Mesothelial cell of epicardium (in vitro differentiated cells): ENCODE data around the gene AKAIN1. TPM values are rescaled to one million over a fixed set of nuclear protein-coding genes. Genes with fewer than 3 reads are reported as not detected.

Source experiments
- DNase-seq, 2 experiments: peaks; one replicate each; pipeline ENCODE4 v3.0.0; 2021; ENCODE audit warnings: low spot score in 2 of 2; ENCODE audit not compliant: unreplicated experiment in 2 of 2
- H3K27ac Mint-ChIP-seq: 2 replicates; pipeline ENCODE4 v1.8.0; 2021; ENCODE audit warnings: mixed read lengths
- H3K27me3 Mint-ChIP-seq: 2 replicates; pipeline ENCODE4 v1.8.0; 2021; ENCODE audit warnings: low read depth, mixed read lengths
- H3K36me3 Mint-ChIP-seq: 2 replicates; pipeline ENCODE4 v1.8.0; 2021; ENCODE audit warnings: mixed read lengths
- H3K4me1 Mint-ChIP-seq: 2 replicates; pipeline ENCODE4 v1.8.0; 2021; ENCODE audit warnings: mixed read lengths
- H3K4me3 Mint-ChIP-seq: 2 replicates; pipeline ENCODE4 v1.8.0; 2021; ENCODE audit warnings: mild to moderate bottlenecking, moderate library complexity, mixed read lengths
- H3K9me3 Mint-ChIP-seq: 2 replicates; pipeline ENCODE4 v1.8.0; 2021; ENCODE audit warnings: mixed read lengths
- CTCF ChIP-seq: fragments of 200-600 bp; sonication (generic); IDR thresholded peaks from one replicate; pipeline ENCODE4 v1.5.0; 2021; ENCODE audit warnings: antibody characterized with exemption; ENCODE audit not compliant: unreplicated experiment
- total RNA-seq: library from RNA; stranded (reverse); gene quantifications from 3 replicates; pipeline ENCODE4 v1.2.1, GENCODE V29; 2021

AKAIN1 gene
- total RNA-seq, 1 donor from 2014 or later = not detected

GRCh38 chr18:5155218-5155906, 41.7 kb downstream of the AKAIN1 start:
- peaks cover 17% of the 10 kb centered on the region for H3K27me3 Mint-ChIP-seq
- TF ChIP-seq CTCF = no peak
- H3K9me3 Mint-ChIP-seq = no peaks in the 10 kb centered on the region
- no peak for DNase-seq
- H3K27ac Mint-ChIP-seq = no peak overlapping the region
- no peaks in the 10 kb centered on the region for H3K36me3 Mint-ChIP-seq
- no peaks in the 10 kb centered on the region for H3K4me1 Mint-ChIP-seq
- no peak overlapping the region for H3K4me3 Mint-ChIP-seq

GRCh38 chr18:5152343-5153020, 44.6 kb downstream of the AKAIN1 start:
- Mint-ChIP-seq H3K27ac (no peak overlapping the region), H3K9me3 (no peaks in the 10 kb centered on the region), H3K4me1 (no peaks in the 10 kb centered on the region), H3K36me3 (no peaks in the 10 kb centered on the region), H3K4me3 (no peak overlapping the region), H3K27me3 (peaks cover 12% of the 10 kb centered on the region)
- TF ChIP-seq CTCF = no peak
- DNase-seq = no peak

GRCh38 chr18:5150894-5151293, 46.2 kb downstream of the AKAIN1 start:
- no peaks in the 10 kb centered on the region for H3K9me3 Mint-ChIP-seq
- no peak for DNase-seq
- no peak for TF ChIP-seq CTCF

GRCh38 chr18:5146093-5146492, 51.0 kb downstream of the AKAIN1 start:
- Mint-ChIP-seq H3K4me1 (no peaks in the 10 kb centered on the region), H3K9me3 (no peaks in the 10 kb centered on the region), H3K27ac (no peak overlapping the region), H3K36me3 (no peaks in the 10 kb centered on the region), H3K27me3 (peaks cover 17% of the 10 kb centered on the region), H3K4me3 (no peak overlapping the region)
- TF ChIP-seq CTCF = no peak
- DNase-seq = no peak

More at GRCh38 chr18:5150894-5151293, 46.2 kb downstream of the AKAIN1 start:
- Mint-ChIP-seq H3K27me3 (peaks cover 8% of the 10 kb centered on the region), H3K27ac (no peak overlapping the region), H3K4me3 (no peak overlapping the region), H3K36me3 (no peaks in the 10 kb centered on the region), H3K4me1 (no peaks in the 10 kb centered on the region)

- no peaks in the 10 kb centered on the region for H3K36me3 Mint-ChIP-seq
- no peak for TF ChIP-seq CTCF
- H3K27me3 Mint-ChIP-seq = peaks cover 17% of the 10 kb centered on the region
- no peak overlapping the region for H3K4me3 Mint-ChIP-seq
- H3K4me1 Mint-ChIP-seq = no peaks in the 10 kb centered on the region
- H3K9me3 Mint-ChIP-seq = no peaks in the 10 kb centered on the region
- DNase-seq = no peak
- H3K27ac Mint-ChIP-seq = no peak overlapping the region
Measured at GRCh38 chr18:5145168-5145825, 51.8 kb downstream of the AKAIN1 start.
